DOHH2 (cell line): ENCODE results near the gene ZNF653.
"Not testable (repeated sequence)": the region's sequence is repeated elsewhere in the genome, so short reads cannot be mapped to it uniquely, and the experiment has no call there.

ENCODE experiments used
- H3F3A ChIP-seq: fragments of 200-600 bp; sonication (generic), shearing (Covaris generic); 2 replicates; pipeline ENCODE4 v1.6.0; 2016; ENCODE audit warnings: antibody characterized with exemption, mild to moderate bottlenecking; ENCODE audit not compliant: control insufficient read depth, insufficient read depth
- H3K27ac ChIP-seq: fragments of 200-600 bp; sonication (generic); 2 replicates; pipeline ENCODE4 v1.5.1; 2014; ENCODE audit warnings: low read depth, mild to moderate bottlenecking, low read length, moderate library complexity
- H3K27me3 ChIP-seq: fragments of 200-600 bp; sonication (generic); 2 replicates; pipeline ENCODE4 v1.6.1; 2014; ENCODE audit warnings: mild to moderate bottlenecking, low read length, mixed read lengths; ENCODE audit not compliant: control insufficient read depth
- H3K36me3 ChIP-seq: fragments of 200-600 bp; sonication (generic); 2 replicates; pipeline ENCODE4 v1.6.1; 2014; ENCODE audit warnings: mild to moderate bottlenecking, low read length, moderate library complexity, mixed read lengths; ENCODE audit not compliant: control insufficient read depth
- H3K4me1 ChIP-seq: fragments of 200-600 bp; sonication (generic); 2 replicates; pipeline ENCODE4 v1.6.1; 2014; ENCODE audit warnings: mild to moderate bottlenecking, low read length, mixed read lengths; ENCODE audit not compliant: control insufficient read depth
- H3K4me2 ChIP-seq: fragments of 200-600 bp; sonication (generic); 2 replicates; pipeline ENCODE4 v1.6.0; 2014; ENCODE audit warnings: mild to moderate bottlenecking, low read length, moderate library complexity
- H3K4me3 ChIP-seq: fragments of 200-600 bp; sonication (generic); 2 replicates; pipeline ENCODE4 v1.5.1; 2014; ENCODE audit warnings: mild to moderate bottlenecking, low read length, mixed read lengths
- H3K79me2 ChIP-seq: fragments of 200-600 bp; sonication (generic); 2 replicates; pipeline ENCODE4 v1.6.1; 2014; ENCODE audit warnings: mild to moderate bottlenecking, low read length, mixed read lengths; ENCODE audit not compliant: control insufficient read depth
- H3K9me2 ChIP-seq: fragments of 200-600 bp; sonication (generic); replicated peaks from 2 replicates; pipeline ENCODE4 v1.6.1; 2014; ENCODE audit warnings: mild to moderate bottlenecking, low read length, mixed read lengths; ENCODE audit not compliant: control insufficient read depth
- H3K9me3 ChIP-seq: fragments of 200-600 bp; sonication (generic); 2 replicates; pipeline ENCODE4 v1.6.1; 2014; ENCODE audit warnings: antibody characterized with exemption, low read length, mixed read lengths; ENCODE audit not compliant: control insufficient read depth, insufficient read depth
- H4K20me1 ChIP-seq: fragments of 200-600 bp; sonication (generic); 2 replicates; pipeline ENCODE4 v1.6.0; 2014; ENCODE audit warnings: low read depth, mild to moderate bottlenecking, antibody characterized with exemption, low read length, moderate library complexity; ENCODE audit not compliant: control insufficient read depth, insufficient read depth
- EZH2phosphoT487 ChIP-seq: fragments of 200-600 bp; sonication (generic); IDR thresholded peaks from 2 replicates; pipeline ENCODE4 v1.6.1; 2017; ENCODE audit warnings: borderline replicate concordance, mild to moderate bottlenecking, antibody characterized with exemption, low read length, moderate library complexity, mixed read lengths
- TF ChIP-seq, protein P1 (sequence below): fragments of 200-600 bp; sonication (generic); IDR thresholded peaks from one replicate; pipeline ENCODE4 v1.5.1; 2014; ENCODE audit warnings: antibody characterized with exemption, mild to moderate bottlenecking, low read depth, low read length; ENCODE audit not compliant: poor library complexity, severe bottlenecking

ZNF653 gene

DNA sequence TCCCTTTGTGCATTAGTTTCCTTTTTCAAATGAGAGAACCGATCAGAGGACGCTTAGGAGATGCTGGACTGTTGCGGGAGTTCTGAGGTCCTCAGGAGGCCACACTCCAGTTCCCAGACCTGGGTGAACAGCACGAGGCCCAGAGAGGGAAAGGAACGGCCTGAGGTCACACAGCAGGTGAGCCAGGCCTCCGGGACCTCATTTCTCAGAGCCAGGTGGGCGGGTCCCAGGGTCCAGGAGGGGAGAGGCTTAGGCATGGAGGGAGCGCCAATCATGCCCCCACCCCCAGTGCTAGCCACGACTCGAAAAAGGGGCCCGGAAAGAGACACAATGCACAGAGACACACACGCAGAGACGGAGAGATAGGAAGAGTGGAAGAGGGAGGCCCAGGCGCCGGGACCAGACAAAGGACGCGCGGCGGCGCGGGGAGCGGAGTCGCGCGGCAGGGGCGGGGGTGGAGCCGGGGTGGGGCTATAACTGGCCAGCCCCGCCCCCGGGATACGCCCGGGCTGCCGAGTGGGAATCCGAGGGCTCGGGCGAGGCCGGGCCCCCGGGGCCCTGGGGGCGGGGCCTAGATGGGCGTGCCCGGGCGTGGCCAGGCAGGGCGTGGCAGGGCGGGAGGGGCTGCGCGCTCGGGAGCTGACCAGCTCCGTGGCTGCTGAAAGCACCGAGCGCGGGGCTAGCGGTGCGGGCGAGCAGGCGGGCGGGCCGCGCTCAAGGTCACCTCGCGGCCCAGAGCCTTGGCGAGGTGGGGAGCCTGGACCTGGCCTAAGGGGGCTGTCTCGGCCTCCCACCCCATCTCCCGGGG lies 26.3 kb downstream of the ZNF653 start:
- Histone ChIP-seq H3F3A (no peaks in the 10 kb centered on the region), H3K4me2 (no peak overlapping the region), H3K4me1 (peaks cover 19% of the 10 kb centered on the region), H3K79me2 (no peaks in the 10 kb centered on the region), H3K9me3 (no peaks in the 10 kb centered on the region), H3K27ac (no peak overlapping the region), H3K36me3 (no peaks in the 10 kb centered on the region), H3K4me3 (no peak overlapping the region), H4K20me1 (no peaks in the 10 kb centered on the region), H3K27me3 (peaks cover 3% of the 10 kb centered on the region), H3K9me2 (no peaks in the 10 kb centered on the region)
- TF ChIP-seq, protein P1, sequence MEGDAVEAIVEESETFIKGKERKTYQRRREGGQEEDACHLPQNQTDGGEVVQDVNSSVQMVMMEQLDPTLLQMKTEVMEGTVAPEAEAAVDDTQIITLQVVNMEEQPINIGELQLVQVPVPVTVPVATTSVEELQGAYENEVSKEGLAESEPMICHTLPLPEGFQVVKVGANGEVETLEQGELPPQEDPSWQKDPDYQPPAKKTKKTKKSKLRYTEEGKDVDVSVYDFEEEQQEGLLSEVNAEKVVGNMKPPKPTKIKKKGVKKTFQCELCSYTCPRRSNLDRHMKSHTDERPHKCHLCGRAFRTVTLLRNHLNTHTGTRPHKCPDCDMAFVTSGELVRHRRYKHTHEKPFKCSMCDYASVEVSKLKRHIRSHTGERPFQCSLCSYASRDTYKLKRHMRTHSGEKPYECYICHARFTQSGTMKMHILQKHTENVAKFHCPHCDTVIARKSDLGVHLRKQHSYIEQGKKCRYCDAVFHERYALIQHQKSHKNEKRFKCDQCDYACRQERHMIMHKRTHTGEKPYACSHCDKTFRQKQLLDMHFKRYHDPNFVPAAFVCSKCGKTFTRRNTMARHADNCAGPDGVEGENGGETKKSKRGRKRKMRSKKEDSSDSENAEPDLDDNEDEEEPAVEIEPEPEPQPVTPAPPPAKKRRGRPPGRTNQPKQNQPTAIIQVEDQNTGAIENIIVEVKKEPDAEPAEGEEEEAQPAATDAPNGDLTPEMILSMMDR, result no peak
- no peak for TF ChIP-seq EZH2phosphoT487

DNA sequence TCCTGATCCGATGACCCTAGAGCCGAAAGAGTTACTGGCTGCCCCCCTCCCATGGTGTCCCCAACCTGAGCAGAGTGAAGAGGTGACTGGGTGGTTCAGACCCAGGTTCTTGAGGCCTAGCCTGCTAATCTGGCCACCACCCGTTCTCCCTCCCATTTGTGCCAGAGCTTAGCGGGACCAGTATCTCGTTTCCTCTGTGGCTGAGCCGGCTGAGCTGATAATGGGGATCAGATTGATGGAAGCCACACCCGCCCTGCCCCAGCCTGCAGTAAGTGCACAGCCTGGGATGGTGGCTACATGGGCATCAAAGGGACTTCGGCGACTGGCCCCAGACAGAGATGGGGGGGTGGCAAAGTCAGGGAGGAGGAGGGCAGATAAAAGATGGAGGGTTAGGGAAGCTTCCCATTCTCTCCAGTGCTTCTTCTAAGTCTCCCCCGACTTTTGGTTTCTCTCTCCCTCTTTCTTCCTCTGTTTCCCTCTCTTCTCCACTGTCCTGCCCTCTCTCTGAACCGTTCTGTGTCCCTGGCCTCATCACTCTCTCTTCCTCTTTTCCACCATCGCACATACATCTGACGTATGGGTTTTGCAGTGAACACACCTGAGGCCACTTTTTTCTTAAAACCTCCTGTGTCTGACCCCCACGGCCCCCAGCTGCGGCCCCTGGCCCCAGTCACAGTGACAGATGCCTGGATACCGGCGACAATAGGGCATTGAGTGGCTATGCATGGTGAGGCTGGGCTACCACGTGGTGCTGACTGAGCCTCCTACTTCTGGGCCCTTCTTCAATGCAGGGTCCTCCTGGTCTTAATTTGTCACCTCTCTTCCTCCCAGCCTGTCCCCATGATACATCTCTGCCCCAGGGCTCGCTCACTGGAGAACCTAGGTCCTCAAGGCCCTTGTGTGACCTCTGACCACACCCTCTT lies 27.2 kb downstream of the ZNF653 start:
- Histone ChIP-seq H3K9me2 (no peaks in the 10 kb centered on the region), H3K4me2 (no peak overlapping the region), H3K79me2 (no peaks in the 10 kb centered on the region), H3K36me3 (no peaks in the 10 kb centered on the region), H3K9me3 (no peaks in the 10 kb centered on the region), H3K4me3 (no peak overlapping the region), H4K20me1 (no peaks in the 10 kb centered on the region), H3K27ac (no peak overlapping the region), H3K4me1 (peaks cover 19% of the 10 kb centered on the region), H3F3A (peaks cover 4% of the 10 kb centered on the region; the same call in 1 of the 2 replicates), H3K27me3 (peaks cover 6% of the 10 kb centered on the region)
- TF ChIP-seq EZH2phosphoT487, result no peak
- TF ChIP-seq, protein P1, result no peak

DNA sequence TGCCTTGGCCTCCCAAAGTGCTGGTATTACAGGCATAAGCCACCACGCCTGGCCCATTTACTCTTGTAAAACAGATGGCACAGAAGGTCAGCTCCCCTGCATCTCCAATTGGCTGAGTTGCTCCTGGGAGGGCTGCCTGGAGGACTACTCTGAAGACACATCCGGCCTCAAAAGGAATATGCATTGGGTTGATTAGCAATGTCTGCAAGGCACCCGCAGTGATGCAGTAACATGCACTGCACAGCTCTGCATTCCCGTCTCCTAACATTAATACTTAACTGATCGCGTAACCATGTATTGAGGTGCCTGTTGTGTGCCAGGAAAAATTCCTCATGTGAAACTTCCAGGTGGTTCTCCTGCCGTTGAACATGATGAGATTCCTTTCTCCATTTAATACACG lies 29.8 kb downstream of the ZNF653 start:
- Histone ChIP-seq H3K9me2 (no peaks in the 10 kb centered on the region), H3K79me2 (no peaks in the 10 kb centered on the region), H3K27me3 (peaks cover 10% of the 10 kb centered on the region), H3K4me2 (no peak overlapping the region), H4K20me1 (no peaks in the 10 kb centered on the region), H3K36me3 (no peaks in the 10 kb centered on the region), H3F3A (peaks cover 4% of the 10 kb centered on the region; the same call in 1 of the 2 replicates), H3K4me1 (peaks cover 5% of the 10 kb centered on the region; the same call in 1 of the 2 replicates), H3K4me3 (no peak overlapping the region), H3K27ac (no peak overlapping the region), H3K9me3 (no peaks in the 10 kb centered on the region)
- TF ChIP-seq, protein P1, result no peak
- no peak for TF ChIP-seq EZH2phosphoT487

DNA sequence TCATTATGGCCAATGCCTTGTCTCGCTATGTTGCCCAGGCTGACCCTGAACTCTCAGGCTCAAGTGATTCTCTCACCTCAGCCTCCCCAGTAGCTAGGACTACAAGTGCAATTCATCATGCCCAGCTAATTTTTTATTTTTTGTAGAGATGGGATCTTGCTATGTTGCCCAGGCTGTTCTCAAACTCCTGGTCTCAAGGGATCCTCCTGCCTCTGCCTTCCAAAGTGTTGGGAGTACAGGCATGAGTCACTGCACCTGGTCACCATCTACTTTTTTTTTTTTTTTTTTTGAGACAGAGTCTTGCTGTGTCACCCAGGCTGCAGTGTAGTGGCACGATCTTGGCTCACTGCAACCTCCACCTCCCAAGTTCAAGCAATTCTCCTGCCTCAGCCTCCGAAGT lies 30.3 kb downstream of the ZNF653 start:
- H3K9me3 ChIP-seq, H3F3A ChIP-seq, H3K27ac ChIP-seq, H4K20me1 ChIP-seq, H3K79me2 ChIP-seq, H3K4me1 ChIP-seq, H3K4me2 ChIP-seq, H3K9me2 ChIP-seq, H3K4me3 ChIP-seq, H3K36me3 ChIP-seq: not testable (repeated sequence)
- peaks cover 10% of the 10 kb centered on the region for H3K27me3 ChIP-seq
